BLaER1 treated with 17β-estradiol and CSF1 and Interleukin-3, amounts not matched to agents 10 nM and 100 nM (cell line): ENCODE results near the gene PTN.
"Not testable (repeated sequence)": the region's sequence is repeated elsewhere in the genome, so short reads cannot be mapped to it uniquely, and the experiment has no call there.

Source experiments
- H3K27ac ChIP-seq, 11 experiments: shearing (Covaris generic); formaldehyde crosslinking; 2 replicates each; pipeline ENCODE4 v1.8.1; 2022
- H3K27me3 ChIP-seq, 11 experiments: shearing (Covaris generic); formaldehyde crosslinking; 2 replicates each; pipeline ENCODE4 v1.8.1; 2022
- H3K36me3 ChIP-seq, 11 experiments: shearing (Covaris generic); formaldehyde crosslinking; 2 replicates each; pipeline ENCODE4 v1.8.1; 2022
- H3K4me1 ChIP-seq, 10 experiments: shearing (Covaris generic); formaldehyde crosslinking; 2 replicates each; pipeline ENCODE4 v1.8.1; 2022
- H3K4me2 ChIP-seq, 11 experiments: shearing (Covaris generic); formaldehyde crosslinking; 2 replicates each; pipeline ENCODE4 v1.8.1; 2022
- H3K4me3 ChIP-seq, 10 experiments: shearing (Covaris generic); formaldehyde crosslinking; 2 replicates each; pipeline ENCODE4 v1.8.1; 2022
- H3K9ac ChIP-seq, 11 experiments: shearing (Covaris generic); formaldehyde crosslinking; 2 replicates each; pipeline ENCODE4 v1.8.1; 2022
- H3K9me3 ChIP-seq, 11 experiments: shearing (Covaris generic); formaldehyde crosslinking; replicated peaks in 1 of 11; 2 replicates each; pipeline ENCODE4 v1.8.1; 2022
- H4K20me1 ChIP-seq, 11 experiments: shearing (Covaris generic); formaldehyde crosslinking; 2 replicates each; pipeline ENCODE4 v1.8.1; 2022
- Cebpa-rat ChIP-seq, 11 experiments: shearing (Covaris generic); IDR thresholded peaks; 2 replicates each; pipeline ENCODE4 v1.8.1; 2022

PTN gene

GRCh38 chr7:137206770-137207169, 136.8 kb downstream of the PTN start:
- no peak overlapping the region for H3K27ac ChIP-seq
- H3K27me3 ChIP-seq = no peaks in the 10 kb centered on the region
- H3K4me3 ChIP-seq = no peak overlapping the region
- H3K4me2 ChIP-seq = no peak overlapping the region
- H3K36me3 ChIP-seq = no peaks in the 10 kb centered on the region
- no peak for TF ChIP-seq Cebpa-rat (IDR thresholded peaks at IDR 0.05)
- H4K20me1 ChIP-seq = no peaks in the 10 kb centered on the region
- H3K9ac ChIP-seq = no peak overlapping the region
- H3K4me1 ChIP-seq = 0 out of 20 replicates have a peak, but pooled peaks cover 0 to 4% (median 0%) of the 10 kb centered on the region in 10 experiments
- H3K9me3 ChIP-seq = peaks cover 0 to 13% (median 0%) of the 10 kb centered on the region in 11 experiments; a peak in 4 of 22 replicates

GRCh38 chr7:137204246-137204645, 139.3 kb downstream of the PTN start:
- no peak overlapping the region for H3K4me3 ChIP-seq
- H4K20me1 ChIP-seq = no peaks in the 10 kb centered on the region
- no peak overlapping the region for H3K27ac ChIP-seq
- TF ChIP-seq Cebpa-rat (IDR thresholded peaks at IDR 0.05) = no peak
- H3K4me2 ChIP-seq = no peak overlapping the region
- no peaks in the 10 kb centered on the region for H3K36me3 ChIP-seq
- 0 out of 20 replicates have a peak, but pooled peaks cover 0 to 2% (median 0%) of the 10 kb centered on the region in 10 experiments for H3K4me1 ChIP-seq
- no peak overlapping the region for H3K9ac ChIP-seq
- peaks cover 0 to 13% (median 0%) of the 10 kb centered on the region in 11 experiments; a peak in 4 of 22 replicates for H3K9me3 ChIP-seq
- H3K27me3 ChIP-seq = no peaks in the 10 kb centered on the region

- Histone ChIP-seq H3K4me2 (no peak overlapping the region), H3K27me3 (no peaks in the 10 kb centered on the region), H3K27ac (no peak overlapping the region), H3K36me3 (no peaks in the 10 kb centered on the region), H3K4me1 (no peaks in the 10 kb centered on the region), H3K9ac (no peak overlapping the region), H3K4me3 (no peak overlapping the region), H3K9me3 (peaks cover 0 to 13% (median 0%) of the 10 kb centered on the region in 11 experiments; a peak in 4 of 22 replicates), H4K20me1 (no peaks in the 10 kb centered on the region)
- no peak for TF ChIP-seq Cebpa-rat (IDR thresholded peaks at IDR 0.05)
Measured at GRCh38 chr7:137203351-137203750, 140.2 kb downstream of the PTN start.

DNA sequence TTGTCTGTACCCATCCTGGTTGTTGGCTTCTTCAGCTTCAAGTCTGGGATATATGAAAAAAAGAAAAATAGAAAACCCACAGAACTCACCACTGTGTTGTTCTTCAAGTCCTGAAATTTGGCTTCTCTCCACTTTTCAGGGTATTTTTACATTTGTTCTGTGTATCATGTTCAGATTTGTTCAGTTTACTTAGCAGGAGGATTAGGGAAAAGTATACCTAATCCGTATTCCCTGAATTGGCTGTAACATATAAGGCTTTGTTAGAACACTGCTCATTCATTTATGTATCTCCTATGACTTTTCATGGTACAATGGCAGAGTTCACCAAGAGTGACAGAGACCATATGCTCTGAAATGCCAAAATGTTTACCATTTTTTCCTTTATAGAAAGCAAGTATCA, 146.9 kb downstream of the PTN start:
- no peak for TF ChIP-seq Cebpa-rat (IDR thresholded peaks at IDR 0.05)
- H3K4me2 ChIP-seq = no peak overlapping the region
- H3K9ac ChIP-seq = no peak overlapping the region
- no peaks in the 10 kb centered on the region for H3K9me3 ChIP-seq
- H3K4me3 ChIP-seq = no peak overlapping the region
- no peaks in the 10 kb centered on the region for H3K4me1 ChIP-seq
- no peaks in the 10 kb centered on the region for H3K36me3 ChIP-seq
- no peaks in the 10 kb centered on the region for H4K20me1 ChIP-seq
- no peak overlapping the region for H3K27ac ChIP-seq
- H3K27me3 ChIP-seq = no peaks in the 10 kb centered on the region

DNA sequence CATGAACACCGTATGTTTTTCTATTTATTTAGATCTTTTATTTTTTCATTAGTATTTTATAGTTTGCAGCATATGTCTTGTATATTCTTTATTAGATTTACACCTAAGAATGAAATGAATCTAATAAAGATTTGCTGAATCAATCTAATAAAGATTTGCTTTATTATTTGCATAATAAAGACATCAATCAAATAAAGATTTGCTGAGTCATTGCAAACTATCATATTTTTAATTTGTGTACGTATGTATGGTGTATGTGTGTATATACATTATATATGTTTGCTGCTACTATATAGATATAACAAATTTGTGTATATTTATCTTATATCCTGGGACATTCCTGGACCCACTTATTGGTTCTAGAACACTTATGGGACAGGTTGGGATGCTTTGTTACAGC, 147.5 kb downstream of the PTN start:
- Histone ChIP-seq H3K4me3 (no peak overlapping the region), H4K20me1 (no peaks in the 10 kb centered on the region), H3K36me3 (no peaks in the 10 kb centered on the region), H3K27ac (no peak overlapping the region), H3K27me3 (no peaks in the 10 kb centered on the region), H3K4me2 (no peak overlapping the region), H3K9me3 (no peaks in the 10 kb centered on the region), H3K4me1 (no peaks in the 10 kb centered on the region), H3K9ac (no peak overlapping the region)
- TF ChIP-seq Cebpa-rat (IDR thresholded peaks at IDR 0.05) = no peak

DNA sequence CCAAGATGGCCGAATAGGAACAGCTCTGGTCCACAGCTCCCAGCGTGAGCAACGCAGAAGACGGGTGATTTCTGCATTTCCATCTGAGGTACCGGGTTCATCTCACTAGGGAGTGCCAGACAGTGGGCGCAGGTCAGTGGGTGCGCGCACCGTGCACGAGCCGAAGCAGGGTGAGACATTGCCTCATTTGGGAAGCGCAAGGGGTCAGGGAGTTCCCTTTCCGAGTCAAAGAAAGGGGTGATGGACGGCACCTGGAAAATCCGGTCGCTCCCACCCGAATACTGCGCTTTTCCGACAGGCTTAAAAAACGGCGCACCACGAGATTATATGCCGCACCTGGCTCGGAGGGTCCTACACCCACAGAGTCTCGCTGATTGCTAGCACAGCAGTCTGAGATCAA, 161.9 kb downstream of the PTN start:
- H3K4me1 ChIP-seq, H3K9ac ChIP-seq, H3K4me3 ChIP-seq, H3K9me3 ChIP-seq, H3K36me3 ChIP-seq, H4K20me1 ChIP-seq, H3K27me3 ChIP-seq, H3K27ac ChIP-seq, H3K4me2 ChIP-seq: not testable (repeated sequence)
